A549 (cell line): ENCODE results near the gene EXOC6. TPM values are rescaled to one million over a fixed set of nuclear protein-coding genes. Genes with fewer than 3 reads are reported as not detected.

Experiments used
- ATAC-seq, 2 experiments: fragments of 200-7000 bp in 1 of 2; fragments of >200 bp in 1 of 2; cut with Nextera tagmentation in 1 of 2; cut with Tn5 transposase in 1 of 2; 3 replicates each; pipeline versions ENCODE4 v1.8.0 to v1.9.1; 2018 to 2020; ENCODE audit warnings: mild to moderate bottlenecking in 1 of 2, moderate library complexity in 1 of 2
- CTCF ChIA-PET: fragments of 300-600 bp; sonication (Branson Sonifier 250); formaldehyde crosslinking; extraction: SDS; loops from one replicate; lab custom pipeline; 2021; ENCODE audit warnings: antibody characterized with exemption, inconsistent platforms; lab: Yijun Ruan, JAX
- POLR2A ChIA-PET: fragments of 350-600 bp; formaldehyde crosslinking; extraction: SDS; loops from one replicate; lab custom pipeline; 2021; ENCODE audit warnings: antibody characterized with exemption, inconsistent platforms; lab: Yijun Ruan, JAX
- DNase-seq, 2 experiments: peaks; one replicate each; pipeline versions ENCODE4 v3.0.0 to v3.0.0-alpha.2; 2011 to 2016; ENCODE audit warnings: low read depth in 1 of 2, low spot score in 1 of 2
- FAIRE-seq: peaks from 2 replicates; lab custom pipeline; 2011; peaks lifted over from hg19 to GRCh38; lab: Jason Lieb, UNC
- H3K27ac ChIP-seq, 2 experiments: fragments of >200 bp; sonication (Bioruptor Twin); formaldehyde crosslinking; 3 replicates each; pipeline ENCODE4 v1.5.1; 2016 to 2017
- H3K4me1 ChIP-seq: fragments of >200 bp; sonication (Bioruptor Twin); formaldehyde crosslinking; 3 replicates; pipeline ENCODE4 v1.6.1; 2016
- H3K4me2 ChIP-seq: fragments of >200 bp; sonication (Bioruptor Twin); formaldehyde crosslinking; 3 replicates; pipeline ENCODE4 v1.6.1; 2016
- H3K4me3 ChIP-seq: fragments of >200 bp; sonication (Bioruptor Twin); formaldehyde crosslinking; 3 replicates; pipeline ENCODE4 v1.5.1; 2016
- H3K9me3 ChIP-seq: fragments of >200 bp; sonication (Bioruptor Twin); formaldehyde crosslinking; 3 replicates; pipeline ENCODE4 v1.6.1; 2016
- CEBPB ChIP-seq, 2 experiments: fragments of >200 bp in 1 of 2; sonication (Bioruptor Twin) in 1 of 2; formaldehyde crosslinking in 1 of 2; IDR thresholded peaks; 2 replicates each; pipeline ENCODE4 v1.6.1; 2012 to 2016
- EHF ChIP-seq: fragments of 250-450 bp; sonication (Bioruptor Pico); IDR thresholded peaks from 2 replicates; pipeline ENCODE4 v1.5.0; 2020; ENCODE audit warnings: mild to moderate bottlenecking
- ELK1 ChIP-seq: fragments of 150-350 bp; IDR thresholded peaks from 2 replicates; pipeline ENCODE4 v1.6.1; 2014; ENCODE audit warnings: low read depth, mild to moderate bottlenecking, low read length
- HDAC2 ChIP-seq: fragments of 200-600 bp; sonication (generic); IDR thresholded peaks from 2 replicates; pipeline ENCODE4 v1.6.1; 2016
- HEYL ChIP-seq: fragments of 250-450 bp; sonication (Bioruptor Pico); IDR thresholded peaks from 2 replicates; pipeline ENCODE4 v1.8.0; 2021; ENCODE audit warnings: mild to moderate bottlenecking, moderate library complexity
- HMGXB4 ChIP-seq: fragments of 250-450 bp; sonication (Bioruptor Pico); IDR thresholded peaks from 2 replicates; pipeline ENCODE4 v1.5.0; 2021; ENCODE audit warnings: mild to moderate bottlenecking, moderate library complexity, borderline replicate concordance
- MAX ChIP-seq: IDR thresholded peaks from 2 replicates; pipeline ENCODE4 v1.6.1; 2012
- MAZ ChIP-seq: fragments of 150-350 bp; IDR thresholded peaks from 2 replicates; pipeline ENCODE4 v1.6.1; 2014; ENCODE audit warnings: antibody characterized with exemption, low read depth, low read length, borderline replicate concordance
- MYC ChIP-seq: IDR thresholded peaks from 2 replicates; pipeline ENCODE4 v1.6.1; 2012; ENCODE audit warnings: mild to moderate bottlenecking, inconsistent platforms, low read length, improper control_type of control experiment, borderline replicate concordance
- NPAS2 ChIP-seq: fragments of 250-450 bp; sonication (Bioruptor Pico); IDR thresholded peaks from 2 replicates; pipeline ENCODE4 v1.8.0; 2022; ENCODE audit warnings: mild to moderate bottlenecking, moderate library complexity, borderline replicate concordance
- PHF8 ChIP-seq: fragments of 200-600 bp; sonication (generic); IDR thresholded peaks from 2 replicates; pipeline ENCODE4 v1.6.1; 2016; ENCODE audit warnings: low read depth, mild to moderate bottlenecking, antibody characterized with exemption, moderate library complexity, borderline replicate concordance
- POLR2AphosphoS2 ChIP-seq: conservative IDR thresholded peaks from 2 replicates; pipeline ENCODE4 v1.6.1; 2012; ENCODE audit warnings: low read length, improper control_type of control experiment, inconsistent platforms
- RAD21 ChIP-seq, 2 experiments: fragments of >200 bp in 1 of 2; sonication (Bioruptor Twin) in 1 of 2; formaldehyde crosslinking in 1 of 2; IDR thresholded peaks in 1 of 2; conservative IDR thresholded peaks in 1 of 2; 2 replicates in 1 of 2; 3 replicates in 1 of 2; pipeline ENCODE4 v1.6.1; 2012 to 2018; ENCODE audit warnings: inconsistent platforms in 1 of 2
- SMC3 ChIP-seq: fragments of >200 bp; sonication (Bioruptor Twin); formaldehyde crosslinking; IDR thresholded peaks from 3 replicates; pipeline ENCODE4 v1.6.1; 2018; ENCODE audit warnings: inconsistent platforms
- TFCP2L1 ChIP-seq: fragments of 250-450 bp; sonication (Bioruptor Pico); IDR thresholded peaks from 2 replicates; pipeline ENCODE4 v1.5.0; 2021; ENCODE audit warnings: mild to moderate bottlenecking
- ZC3H11A ChIP-seq: fragments of 450-650 bp; IDR thresholded peaks from 2 replicates; pipeline ENCODE4 v1.6.1; 2014; ENCODE audit warnings: antibody characterized with exemption, mild to moderate bottlenecking
- WGBS: methylation state at CpG from one replicate; pipeline ENCODE4 v1.1.6; 2017; ENCODE audit errors: missing lambda C conversion rate; 5-methylcytosine and 5-hydroxymethylcytosine counted together
- polyA plus RNA-seq, 4 experiments: library from polyadenylated mRNA; depleted of rRNA in 3 of 4; stranded (reverse); fragments of >200 nt; fragmentation: RNase III in 1 of 4; extraction: RNeasy Plus Mini Kit Qiagen cat#74134 plus additional on column Dnase treatment in 1 of 4; gene quantifications; 2 replicates in 3 of 4; 3 replicates in 1 of 4; pipeline ENCODE4 v1.2.3, GENCODE V29; 2011 to 2017
- TF ChIP-seq, protein P1 (sequence below): fragments of >200 bp; sonication (Bioruptor Twin); formaldehyde crosslinking; IDR thresholded peaks from 3 replicates; pipeline ENCODE4 v1.5.1; 2016
- TF ChIP-seq, protein P2 (sequence below): IDR thresholded peaks from 2 replicates; pipeline ENCODE4 v1.6.1; 2012
- TF ChIP-seq, protein P3 (sequence below): fragments of 450-650 bp; IDR thresholded peaks from 2 replicates; pipeline ENCODE4 v1.6.1; 2014; ENCODE audit warnings: antibody characterized with exemption

EXOC6 gene
- polyA plus RNA-seq, 2 of the 4 experiments (the other 2 are of a cell fraction), result 16.8 to 48.5 TPM

GRCh38 chr10:93068411-93069244, 220.3 kb downstream of the EXOC6 start:
- CTCF ChIA-PET, result interaction anchor here (0.5 to 4.3 kb wide), 14 partner anchors 7 to 442 kb away, joined by 3 to 21 read pairs (median 4); partner anchors contain the start of gene CYP26C1
- Histone ChIP-seq H3K4me3 (peak overlapping the region; percentile 42), H3K4me2 (peak overlapping the region; percentile 80)

GRCh38 chr10:93069245-93069561, 220.9 kb downstream of the EXOC6 start:
- ChIA-PET POLR2A (no interaction called here), CTCF (interaction anchor here (0.8 to 4.3 kb wide), 6 partner anchors 8 to 442 kb away, joined by 3 to 21 read pairs (median 7); partner anchors contain the start of gene CYP26C1)
- DNase-seq (no peak), ATAC-seq (no peak), FAIRE-seq (no peak)
- Histone ChIP-seq H3K4me1 (0 out of 3 replicates have a peak, but pooled peaks cover 9% of the 10 kb centered on the region), H3K4me3 (no peak overlapping the region), H3K4me2 (peak overlapping the region; percentile 80; the same call in 2 of the 3 replicates), H3K27ac (no peak overlapping the region), H3K9me3 (no peaks in the 10 kb centered on the region)
- WGBS, result 93% methylated on average over 10 of the region's 10 CpGs
- TF ChIP-seq NPAS2 (CRISPR knock-in tag), result no peak

More at GRCh38 chr10:93068411-93069244, 220.3 kb downstream of the EXOC6 start:
- peak; percentile 90; the same call in 1 of the 2 replicates for TF ChIP-seq HDAC2
- TF ChIP-seq, protein P1, sequence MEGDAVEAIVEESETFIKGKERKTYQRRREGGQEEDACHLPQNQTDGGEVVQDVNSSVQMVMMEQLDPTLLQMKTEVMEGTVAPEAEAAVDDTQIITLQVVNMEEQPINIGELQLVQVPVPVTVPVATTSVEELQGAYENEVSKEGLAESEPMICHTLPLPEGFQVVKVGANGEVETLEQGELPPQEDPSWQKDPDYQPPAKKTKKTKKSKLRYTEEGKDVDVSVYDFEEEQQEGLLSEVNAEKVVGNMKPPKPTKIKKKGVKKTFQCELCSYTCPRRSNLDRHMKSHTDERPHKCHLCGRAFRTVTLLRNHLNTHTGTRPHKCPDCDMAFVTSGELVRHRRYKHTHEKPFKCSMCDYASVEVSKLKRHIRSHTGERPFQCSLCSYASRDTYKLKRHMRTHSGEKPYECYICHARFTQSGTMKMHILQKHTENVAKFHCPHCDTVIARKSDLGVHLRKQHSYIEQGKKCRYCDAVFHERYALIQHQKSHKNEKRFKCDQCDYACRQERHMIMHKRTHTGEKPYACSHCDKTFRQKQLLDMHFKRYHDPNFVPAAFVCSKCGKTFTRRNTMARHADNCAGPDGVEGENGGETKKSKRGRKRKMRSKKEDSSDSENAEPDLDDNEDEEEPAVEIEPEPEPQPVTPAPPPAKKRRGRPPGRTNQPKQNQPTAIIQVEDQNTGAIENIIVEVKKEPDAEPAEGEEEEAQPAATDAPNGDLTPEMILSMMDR, result peak; percentile 36; the same call in 2 of the 3 replicates
- no peak for TF ChIP-seq MAZ
- peak; percentile 33; the same call in 2 of the 3 replicates for TF ChIP-seq SMC3
- TF ChIP-seq RAD21 (conservative IDR thresholded peaks at IDR 0.05 in 1 of 2, IDR thresholded peaks at IDR 0.05 in 1 of 2), result peak; percentile 39 to 47; a peak in 3 of 5 replicates
- no peak for TF ChIP-seq ELK1
- TF ChIP-seq, protein P2, sequence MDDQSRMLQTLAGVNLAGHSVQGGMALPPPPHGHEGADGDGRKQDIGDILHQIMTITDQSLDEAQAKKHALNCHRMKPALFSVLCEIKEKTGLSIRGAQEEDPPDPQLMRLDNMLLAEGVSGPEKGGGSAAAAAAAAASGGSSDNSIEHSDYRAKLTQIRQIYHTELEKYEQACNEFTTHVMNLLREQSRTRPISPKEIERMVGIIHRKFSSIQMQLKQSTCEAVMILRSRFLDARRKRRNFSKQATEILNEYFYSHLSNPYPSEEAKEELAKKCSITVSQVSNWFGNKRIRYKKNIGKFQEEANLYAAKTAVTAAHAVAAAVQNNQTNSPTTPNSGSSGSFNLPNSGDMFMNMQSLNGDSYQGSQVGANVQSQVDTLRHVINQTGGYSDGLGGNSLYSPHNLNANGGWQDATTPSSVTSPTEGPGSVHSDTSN, result no peak
- TF ChIP-seq MAX, result peak; percentile 62; the same call in 1 of the 2 replicates
- Histone ChIP-seq H3K27ac (peak overlapping the region in 1 of 2 experiments; percentile 37; a peak in 1 of 6 replicates), H3K4me1 (0 out of 3 replicates have a peak, but pooled peaks cover 9% of the 10 kb centered on the region), H3K9me3 (no peaks in the 10 kb centered on the region)
- POLR2A ChIA-PET, result no interaction called here
- ATAC-seq, result peak; percentile 48 to 60; a peak in 5 of 6 replicates
- FAIRE-seq, result no peak
- DNase-seq, result peak in 1 of 2 experiments; percentile 57
- WGBS, result 62% methylated on average over 70 of the region's 73 CpGs

DNA sequence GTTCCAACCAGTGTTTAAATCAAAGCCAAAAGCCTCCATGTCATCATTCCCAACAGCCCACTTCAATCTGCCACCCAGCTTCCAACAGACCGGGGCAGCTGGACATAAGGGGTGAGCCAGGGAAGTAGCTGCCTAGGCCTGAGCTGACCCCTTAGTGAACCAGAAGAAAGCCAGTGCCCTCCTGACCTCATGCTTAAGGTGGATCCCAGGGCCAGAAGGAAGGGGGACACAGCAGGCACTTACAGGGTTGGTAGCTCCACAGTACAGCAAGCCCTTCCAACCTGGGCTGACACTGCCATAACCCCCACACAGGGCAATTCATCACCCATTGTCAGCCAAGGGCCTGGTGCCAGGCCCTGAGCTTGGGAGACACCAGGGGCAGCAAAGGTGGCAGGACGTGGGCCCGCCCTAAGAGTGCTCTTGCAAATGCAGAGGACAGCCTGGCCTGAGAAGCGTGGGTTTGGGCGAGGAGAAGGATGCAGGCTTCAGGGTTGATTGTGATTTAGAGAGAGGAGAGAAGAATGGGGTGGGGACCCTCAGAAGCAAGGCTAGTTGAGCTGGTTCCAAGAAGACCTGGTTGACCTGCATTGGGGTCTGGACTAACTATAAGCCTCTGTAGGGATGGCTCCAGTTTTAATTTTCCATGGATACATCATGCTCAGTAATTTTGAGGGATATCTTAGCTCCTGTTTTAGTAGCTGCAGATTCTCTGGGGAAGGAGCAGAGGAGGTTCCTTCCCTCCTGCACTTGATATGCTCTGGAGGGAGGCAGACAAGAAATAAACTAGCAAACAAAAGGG, 222.3 kb downstream of the EXOC6 start:
- ChIA-PET POLR2A (no interaction called here), CTCF (interaction anchor here (0.7 to 4.3 kb wide), 11 partner anchors 8 to 305 kb away, joined by 3 to 21 read pairs (median 4); partner anchors contain the start of gene CYP26C1)
- DNase-seq (no peak), ATAC-seq (no peak), FAIRE-seq (no peak)
- no peak overlapping the region for H3K27ac ChIP-seq
- H3K4me2 ChIP-seq, result no peak overlapping the region
- WGBS, result 70% methylated on average over 5 of the region's 5 CpGs
- H3K4me3 ChIP-seq, result no peak overlapping the region
- H3K4me1 ChIP-seq, result 0 out of 3 replicates have a peak, but pooled peaks cover 9% of the 10 kb centered on the region
- no peaks in the 10 kb centered on the region for H3K9me3 ChIP-seq
- TF ChIP-seq POLR2AphosphoS2 (no peak), CEBPB (IDR thresholded peaks at IDR 0.05) (no peak), HMGXB4 (no peak), MAZ (no peak), EHF (no peak), TFCP2L1 (no peak), RAD21 (conservative IDR thresholded peaks at IDR 0.05 in 1 of 2, IDR thresholded peaks at IDR 0.05 in 1 of 2) (no peak), MYC (no peak), ZC3H11A (no peak), PHF8 (no peak), HEYL (CRISPR knock-in tag) (no peak)
- TF ChIP-seq, protein P2, result no peak
- TF ChIP-seq, protein P3, sequence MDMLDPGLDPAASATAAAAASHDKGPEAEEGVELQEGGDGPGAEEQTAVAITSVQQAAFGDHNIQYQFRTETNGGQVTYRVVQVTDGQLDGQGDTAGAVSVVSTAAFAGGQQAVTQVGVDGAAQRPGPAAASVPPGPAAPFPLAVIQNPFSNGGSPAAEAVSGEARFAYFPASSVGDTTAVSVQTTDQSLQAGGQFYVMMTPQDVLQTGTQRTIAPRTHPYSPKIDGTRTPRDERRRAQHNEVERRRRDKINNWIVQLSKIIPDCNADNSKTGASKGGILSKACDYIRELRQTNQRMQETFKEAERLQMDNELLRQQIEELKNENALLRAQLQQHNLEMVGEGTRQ, result no peak
